GM19099 (cell line): ENCODE measurements around the gene GRM1.

ENCODE experiments used
- POLR2A ChIP-seq: IDR thresholded peaks from 3 replicates; pipeline ENCODE4 v1.6.1; 2011; ENCODE audit warnings: low read depth; ENCODE audit not compliant: insufficient read length; ENCODE audit errors: extremely low read depth

Gene GRM1

GRCh38 chr6:146354451-146354850 lies 325.6 kb downstream of the GRM1 start:
- TF ChIP-seq POLR2A = no peak

GRCh38 chr6:146355521-146356100 lies 326.7 kb downstream of the GRM1 start:
- TF ChIP-seq POLR2A = no peak

GRCh38 chr6:146357578-146358430 lies 328.9 kb downstream of the GRM1 start:
- TF ChIP-seq POLR2A = no peak

- TF ChIP-seq POLR2A = no peak
Observed at GRCh38 chr6:146358431-146359046, 329.7 kb downstream of the GRM1 start.

- TF ChIP-seq POLR2A = no peak
Observed at GRCh38 chr6:146359131-146359530, 330.3 kb downstream of the GRM1 start.

GRCh38 chr6:146361128-146361924 lies 332.5 kb downstream of the GRM1 start:
- TF ChIP-seq POLR2A = no peak

- no peak for TF ChIP-seq POLR2A
Observed at GRCh38 chr6:146363838-146364607, 335.2 kb downstream of the GRM1 start.

GRCh38 chr6:146364816-146365594 lies 336.1 kb downstream of the GRM1 start:
- TF ChIP-seq POLR2A = no peak

- no peak for TF ChIP-seq POLR2A
Observed at GRCh38 chr6:146367061-146367460, 338.2 kb downstream of the GRM1 start.

- TF ChIP-seq POLR2A = no peak
Observed at GRCh38 chr6:146369866-146370265, 341.0 kb downstream of the GRM1 start.

GRCh38 chr6:146381486-146381885 lies 352.6 kb downstream of the GRM1 start:
- no peak for TF ChIP-seq POLR2A

GRCh38 chr6:146388736-146389364 lies 360.0 kb downstream of the GRM1 start:
- TF ChIP-seq POLR2A = no peak

- TF ChIP-seq POLR2A = no peak
Observed at GRCh38 chr6:146389740-146390139, 360.9 kb downstream of the GRM1 start.
